HEK293 (cell line): Measurements from ENCODE around the gene WDR7.

Experiments
- CTCF ChIP-seq: fragments of 450-650 bp; formaldehyde crosslinking; IDR thresholded peaks from 2 replicates; pipeline ENCODE4 v1.5.1; 2016; ENCODE audit warnings: missing biosample characterization, missing genetic modification characterization
- REST ChIP-seq: fragments of 450-650 bp; formaldehyde crosslinking; IDR thresholded peaks from 2 replicates; pipeline ENCODE4 v1.5.1; 2016; ENCODE audit warnings: missing biosample characterization, missing genetic modification characterization
- ZBTB17 ChIP-seq: fragments of 450-650 bp; formaldehyde crosslinking; IDR thresholded peaks from 2 replicates; pipeline ENCODE4 v1.5.1; 2016; ENCODE audit warnings: missing biosample characterization, missing genetic modification characterization
- ZBTB8A ChIP-seq: fragments of 450-650 bp; formaldehyde crosslinking; IDR thresholded peaks from 2 replicates; pipeline ENCODE4 v1.5.1; 2016; ENCODE audit warnings: missing biosample characterization, missing genetic modification characterization
- ZFP37 ChIP-seq: fragments of 450-650 bp; formaldehyde crosslinking; IDR thresholded peaks from 2 replicates; pipeline ENCODE4 v1.5.1; 2016; ENCODE audit warnings: missing biosample characterization, missing genetic modification characterization
- ZNF747 ChIP-seq: fragments of 450-650 bp; formaldehyde crosslinking; IDR thresholded peaks from 2 replicates; pipeline ENCODE4 v1.5.1; 2016; ENCODE audit warnings: missing biosample characterization, missing genetic modification characterization
- TF ChIP-seq, protein P1 (sequence below): fragments of 450-650 bp; formaldehyde crosslinking; IDR thresholded peaks from 2 replicates; pipeline ENCODE4 v1.5.1; 2016; ENCODE audit warnings: missing biosample characterization, missing genetic modification characterization

DNA sequence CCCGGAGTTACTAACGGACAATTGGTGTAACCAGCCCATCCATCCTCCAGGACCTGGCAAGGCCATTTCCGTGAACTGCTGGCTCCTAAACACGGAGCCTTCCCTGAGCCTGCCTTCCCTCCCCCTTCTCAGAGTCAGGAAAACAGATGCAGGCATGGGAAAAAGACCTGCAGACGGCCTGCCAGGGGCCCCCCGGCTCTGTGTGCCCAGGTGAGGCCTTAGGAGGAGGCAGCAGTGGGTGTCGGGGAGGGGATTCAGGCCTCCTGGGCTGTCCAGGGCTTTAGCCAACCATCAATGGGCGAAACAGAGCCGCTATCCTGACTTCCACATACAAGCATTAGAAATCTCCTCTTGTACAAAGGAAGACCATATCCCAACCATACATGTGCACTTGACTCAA is 427.5 kb downstream of the WDR7 start:
- TF ChIP-seq, protein P1, sequence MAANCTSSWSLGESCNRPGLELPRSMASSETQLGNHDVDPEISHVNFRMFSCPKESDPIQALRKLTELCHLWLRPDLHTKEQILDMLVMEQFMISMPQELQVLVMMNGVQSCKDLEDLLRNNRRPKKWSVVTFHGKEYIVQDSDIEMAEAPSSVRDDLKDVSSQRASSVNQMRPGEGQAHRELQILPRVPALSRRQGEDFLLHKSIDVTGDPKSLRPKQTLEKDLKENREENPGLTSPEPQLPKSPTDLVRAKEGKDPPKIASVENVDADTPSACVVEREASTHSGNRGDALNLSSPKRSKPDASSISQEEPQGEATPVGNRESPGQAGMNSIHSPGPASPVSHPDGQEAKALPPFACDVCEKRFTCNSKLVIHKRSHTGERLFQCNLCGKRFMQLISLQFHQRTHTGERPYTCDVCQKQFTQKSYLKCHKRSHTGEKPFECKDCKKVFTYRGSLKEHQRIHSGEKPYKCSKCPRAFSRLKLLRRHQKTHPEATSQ (tag by site-specific recombination), result no peak
- TF ChIP-seq REST (tag by site-specific recombination) (no peak), ZBTB8A (tag by site-specific recombination) (no peak), ZFP37 (tag by site-specific recombination) (no peak), ZNF747 (no peak), ZBTB17 (tag by site-specific recombination) (no peak), CTCF (tag by site-specific recombination) (no peak)
